Vagina (tissue), 2 donors: ENCODE data around the gene TRNAU1AP. TPM values are rescaled to one million over a fixed set of nuclear protein-coding genes. Genes with fewer than 3 reads are reported as not detected.
"Not testable (repeated sequence)": the region's sequence is repeated elsewhere in the genome, so short reads cannot be mapped to it uniquely, and the experiment has no call there.

Source experiments
- DNase-seq, 2 donors: peaks; one replicate each; pipeline ENCODE4 v3.0.0-alpha.2; 2017; ENCODE audit errors: extremely low spot score in 2 of 2
- H3K27ac ChIP-seq: fragments of 200-600 bp; sonication (generic); one replicate; pipeline ENCODE4 v1.5.1; 2019
- H3K27me3 ChIP-seq: fragments of 200-600 bp; sonication (generic); one replicate; pipeline ENCODE4 v1.5.1; 2019
- H3K36me3 ChIP-seq, 2 donors: fragments of 200-600 bp; sonication (generic); one replicate each; pipeline ENCODE4 v1.5.1; 2017 to 2019
- H3K4me1 ChIP-seq: fragments of 200-600 bp; sonication (generic); one replicate; pipeline ENCODE4 v1.5.1; 2019
- H3K4me3 ChIP-seq, 2 donors: fragments of 200-600 bp; sonication (generic); 1 replicate in 1 of 2; 2 replicates in 1 of 2; pipeline ENCODE4 v1.5.1; 2016 to 2019
- H3K9me3 ChIP-seq: fragments of 200-600 bp; sonication (generic); one replicate; pipeline ENCODE4 v1.5.1; 2019
- POLR2A ChIP-seq, 2 donors: fragments of 450-650 bp; IDR thresholded peaks; one replicate each; pipeline ENCODE4 v1.6.1; 2017; ENCODE audit warnings: antibody characterized with exemption in 2 of 2, mild to moderate bottlenecking in 2 of 2, moderate library complexity in 2 of 2
- POLR2AphosphoS5 ChIP-seq, 2 donors: sonication (generic); formaldehyde crosslinking; IDR thresholded peaks; one replicate each; pipeline ENCODE4 v1.9.0; 2017; ENCODE audit warnings: antibody characterized with exemption in 2 of 2, mild to moderate bottlenecking in 2 of 2, low read depth in 1 of 2; ENCODE audit not compliant: insufficient read depth in 1 of 2
- intact Hi-C: fragments of 100-400 bp; cut with DNase I; formaldehyde crosslinking; loops from one replicate; pipeline ENCODE4 v1.15.1; 2023
- total RNA-seq: library from RNA; depleted of rRNA; stranded (reverse); fragments of >200 nt; gene quantifications from one replicate; pipeline ENCODE4 v1.2.3, GENCODE V29; 2016
- TF ChIP-seq, protein P1 (sequence below), 3 experiments: fragments of 450-650 bp in 2 of 3; fragments of 200-600 bp in 1 of 3; sonication (generic) in 1 of 3; IDR thresholded peaks; one replicate each; pipeline ENCODE4 v1.5.1; 2017 to 2019; ENCODE audit warnings: antibody characterized with exemption in 3 of 3, mild to moderate bottlenecking in 2 of 3, moderate library complexity in 2 of 3

TRNAU1AP gene
- total RNA-seq, 1 donor from 2014 or later = 14.0 TPM

GRCh38 chr1:28565040-28565439 lies 12.2 kb downstream of the TRNAU1AP start:
- TF ChIP-seq POLR2A (IDR thresholded peaks at IDR 0.05) = no peak
- no peak for TF ChIP-seq POLR2AphosphoS5 (IDR thresholded peaks at IDR 0.05; ENCODE audit: insufficient read depth in 1 of 2, low read depth in 1 of 2)
- TF ChIP-seq, protein P1, sequence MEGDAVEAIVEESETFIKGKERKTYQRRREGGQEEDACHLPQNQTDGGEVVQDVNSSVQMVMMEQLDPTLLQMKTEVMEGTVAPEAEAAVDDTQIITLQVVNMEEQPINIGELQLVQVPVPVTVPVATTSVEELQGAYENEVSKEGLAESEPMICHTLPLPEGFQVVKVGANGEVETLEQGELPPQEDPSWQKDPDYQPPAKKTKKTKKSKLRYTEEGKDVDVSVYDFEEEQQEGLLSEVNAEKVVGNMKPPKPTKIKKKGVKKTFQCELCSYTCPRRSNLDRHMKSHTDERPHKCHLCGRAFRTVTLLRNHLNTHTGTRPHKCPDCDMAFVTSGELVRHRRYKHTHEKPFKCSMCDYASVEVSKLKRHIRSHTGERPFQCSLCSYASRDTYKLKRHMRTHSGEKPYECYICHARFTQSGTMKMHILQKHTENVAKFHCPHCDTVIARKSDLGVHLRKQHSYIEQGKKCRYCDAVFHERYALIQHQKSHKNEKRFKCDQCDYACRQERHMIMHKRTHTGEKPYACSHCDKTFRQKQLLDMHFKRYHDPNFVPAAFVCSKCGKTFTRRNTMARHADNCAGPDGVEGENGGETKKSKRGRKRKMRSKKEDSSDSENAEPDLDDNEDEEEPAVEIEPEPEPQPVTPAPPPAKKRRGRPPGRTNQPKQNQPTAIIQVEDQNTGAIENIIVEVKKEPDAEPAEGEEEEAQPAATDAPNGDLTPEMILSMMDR (IDR thresholded peaks at IDR 0.05) = no peak
- intact Hi-C loops = no loop called here
- Histone ChIP-seq H3K27me3 (no peaks in the 10 kb centered on the region), H3K9me3 (no peaks in the 10 kb centered on the region), H3K4me1 (no peaks in the 10 kb centered on the region), H3K27ac (no peak overlapping the region), H3K4me3 (no peak overlapping the region), H3K36me3 (peaks cover 0 to 85% of the 10 kb centered on the region in 2 donors)
- DNase-seq = no peak

GRCh38 chr1:28565726-28566125 lies 12.8 kb downstream of the TRNAU1AP start:
- intact Hi-C loops = no loop called here
- H3K27me3 ChIP-seq = no peaks in the 10 kb centered on the region
- H3K9me3 ChIP-seq = no peaks in the 10 kb centered on the region
- no peak overlapping the region for H3K4me3 ChIP-seq
- no peak for DNase-seq
- H3K27ac ChIP-seq = no peak overlapping the region
- no peaks in the 10 kb centered on the region for H3K4me1 ChIP-seq
- peaks cover 0 to 80% of the 10 kb centered on the region in 2 donors for H3K36me3 ChIP-seq
- TF ChIP-seq POLR2A (IDR thresholded peaks at IDR 0.05) = no peak
- TF ChIP-seq, protein P1 (IDR thresholded peaks at IDR 0.05) = no peak
- TF ChIP-seq POLR2AphosphoS5 (IDR thresholded peaks at IDR 0.05; ENCODE audit: insufficient read depth in 1 of 2, low read depth in 1 of 2) = no peak

GRCh38 chr1:28566931-28567330 lies 14.0 kb downstream of the TRNAU1AP start:
- Histone ChIP-seq H3K27ac (no peak overlapping the region), H3K9me3 (no peaks in the 10 kb centered on the region), H3K4me3 (no peak overlapping the region), H3K27me3 (no peaks in the 10 kb centered on the region), H3K4me1 (no peaks in the 10 kb centered on the region), H3K36me3 (peaks cover 0 to 80% of the 10 kb centered on the region in 2 donors)
- no peak for DNase-seq
- TF ChIP-seq, protein P1 (IDR thresholded peaks at IDR 0.05) = no peak
- intact Hi-C loops = no loop called here

GRCh38 chr1:28571911-28572310 lies 19.0 kb downstream of the TRNAU1AP start:
- intact Hi-C loops = no loop called here

GRCh38 chr1:28572891-28573290 lies 20.0 kb downstream of the TRNAU1AP start:
- intact Hi-C loops, H3K9me3 ChIP-seq, H3K27me3 ChIP-seq, H3K4me1 ChIP-seq, H3K4me3 ChIP-seq, H3K27ac ChIP-seq, DNase-seq: not testable (repeated sequence)
- H3K36me3 ChIP-seq = peaks cover 0 to 48% of the 10 kb centered on the region in 2 donors

More at GRCh38 chr1:28571911-28572310, 19.0 kb downstream of the TRNAU1AP start:
- Histone ChIP-seq H3K4me1 (no peaks in the 10 kb centered on the region), H3K4me3 (no peak overlapping the region), H3K27me3 (no peaks in the 10 kb centered on the region), H3K27ac (no peak overlapping the region), H3K9me3 (no peaks in the 10 kb centered on the region), H3K36me3 (peaks cover 0 to 48% of the 10 kb centered on the region in 2 donors)
- no peak for TF ChIP-seq POLR2AphosphoS5 (IDR thresholded peaks at IDR 0.05; ENCODE audit: insufficient read depth in 1 of 2, low read depth in 1 of 2)
- TF ChIP-seq, protein P1 (IDR thresholded peaks at IDR 0.05) = no peak
- no peak for DNase-seq

DNA sequence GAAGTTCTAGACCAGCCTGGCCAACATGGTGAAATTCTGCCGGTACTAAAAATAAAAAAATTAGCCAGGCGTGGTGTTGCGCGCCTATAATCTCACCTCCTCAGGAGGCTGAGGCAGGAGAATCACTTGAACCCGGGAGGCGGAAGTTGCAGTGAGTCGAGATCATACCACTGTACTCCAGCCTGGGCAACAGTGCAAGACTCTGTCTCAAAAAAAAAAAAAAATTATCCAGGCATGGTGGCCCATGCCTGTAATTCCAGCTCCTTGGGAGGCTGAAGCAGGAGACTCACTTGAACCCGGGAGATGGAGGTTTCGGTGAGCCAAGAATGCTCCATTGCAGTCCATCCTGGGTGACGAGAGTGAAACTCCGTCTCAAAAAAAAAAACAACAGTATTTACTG lies 20.7 kb downstream of the TRNAU1AP start:
- intact Hi-C loops = no loop called here
- no peaks in the 10 kb centered on the region for H3K27me3 ChIP-seq
- TF ChIP-seq POLR2A (IDR thresholded peaks at IDR 0.05) (no peak), POLR2AphosphoS5 (IDR thresholded peaks at IDR 0.05; ENCODE audit: insufficient read depth in 1 of 2, low read depth in 1 of 2) (no peak)
- TF ChIP-seq, protein P1 (IDR thresholded peaks at IDR 0.05) = no peak
- no peak overlapping the region for H3K27ac ChIP-seq
- DNase-seq = no peak
- H3K4me3 ChIP-seq = no peak overlapping the region
- H3K4me1 ChIP-seq = peaks cover 2% of the 10 kb centered on the region
- no peaks in the 10 kb centered on the region for H3K9me3 ChIP-seq
- peaks cover 0 to 48% of the 10 kb centered on the region in 2 donors for H3K36me3 ChIP-seq
